HEK293T (cell line): ENCODE measurements around the gene RAB26.

Source experiments
- CTCF ChIA-PET: fragments of 350-600 bp; formaldehyde crosslinking; extraction: SDS; loops from one replicate; lab custom pipeline; 2021; ENCODE audit warnings: antibody characterized with exemption, inconsistent platforms; lab: Yijun Ruan, JAX
- POLR2A ChIA-PET: fragments of 350-600 bp; formaldehyde crosslinking; extraction: SDS; loops from one replicate; lab custom pipeline; 2020; ENCODE audit warnings: antibody characterized with exemption, inconsistent platforms; lab: Yijun Ruan, JAX
- DNase-seq: peaks from one replicate; pipeline ENCODE4 v3.0.0; 2012; ENCODE audit warnings: mixed read lengths; ENCODE audit errors: extremely low spot score
- ARNT ChIP-seq: fragments of 450-650 bp; IDR thresholded peaks from 2 replicates; pipeline ENCODE4 v1.6.1; 2017; ENCODE audit warnings: mild to moderate bottlenecking
- BHLHE40 ChIP-seq: fragments of 450-650 bp; IDR thresholded peaks from 2 replicates; pipeline ENCODE4 v1.6.1; 2016; ENCODE audit warnings: mild to moderate bottlenecking, moderate library complexity, borderline replicate concordance
- CTBP1 ChIP-seq: fragments of 450-650 bp; IDR thresholded peaks from 2 replicates; pipeline ENCODE4 v1.6.1; 2016; ENCODE audit warnings: borderline replicate concordance
- ELF4 ChIP-seq: fragments of 450-650 bp; IDR thresholded peaks from 2 replicates; pipeline ENCODE4 v1.6.1; 2017; ENCODE audit warnings: antibody characterized with exemption
- FOXA1 ChIP-seq: fragments of 450-650 bp; IDR thresholded peaks from 2 replicates; pipeline ENCODE4 v1.6.1; 2016; ENCODE audit warnings: mild to moderate bottlenecking
- FOXK2 ChIP-seq: fragments of 450-650 bp; IDR thresholded peaks from 2 replicates; pipeline ENCODE4 v1.6.1; 2016; ENCODE audit warnings: mild to moderate bottlenecking
- FOXM1 ChIP-seq: fragments of 450-650 bp; IDR thresholded peaks from 2 replicates; pipeline ENCODE4 v1.6.1; 2017; ENCODE audit warnings: mild to moderate bottlenecking, borderline replicate concordance
- HDGF ChIP-seq: fragments of 450-650 bp; IDR thresholded peaks from 2 replicates; pipeline ENCODE4 v1.6.1; 2017; ENCODE audit warnings: antibody characterized with exemption, borderline replicate concordance
- L3MBTL2 ChIP-seq: fragments of 450-650 bp; conservative IDR thresholded peaks from 2 replicates; pipeline ENCODE4 v1.6.1; 2016; ENCODE audit warnings: mild to moderate bottlenecking
- LEF1 ChIP-seq: fragments of 450-650 bp; IDR thresholded peaks from 2 replicates; pipeline ENCODE4 v1.6.1; 2017; ENCODE audit warnings: mild to moderate bottlenecking, borderline replicate concordance
- NFRKB ChIP-seq: fragments of 450-650 bp; IDR thresholded peaks from 2 replicates; pipeline ENCODE4 v1.6.1; 2016; ENCODE audit warnings: mild to moderate bottlenecking, moderate library complexity
- PKNOX1 ChIP-seq: fragments of 450-650 bp; IDR thresholded peaks from 2 replicates; pipeline ENCODE4 v1.6.1; 2016
- SP1 ChIP-seq: fragments of 450-650 bp; IDR thresholded peaks from 2 replicates; pipeline ENCODE4 v1.6.1; 2017
- SUZ12 ChIP-seq: fragments of 450-650 bp; IDR thresholded peaks from 2 replicates; pipeline ENCODE4 v1.6.1; 2016; ENCODE audit warnings: mild to moderate bottlenecking
- TARDBP ChIP-seq: fragments of 450-650 bp; IDR thresholded peaks from 2 replicates; pipeline ENCODE4 v1.6.1; 2016
- ZNF384 ChIP-seq: fragments of 450-650 bp; IDR thresholded peaks from 2 replicates; pipeline ENCODE4 v1.6.1; 2016

RAB26 gene

DNA sequence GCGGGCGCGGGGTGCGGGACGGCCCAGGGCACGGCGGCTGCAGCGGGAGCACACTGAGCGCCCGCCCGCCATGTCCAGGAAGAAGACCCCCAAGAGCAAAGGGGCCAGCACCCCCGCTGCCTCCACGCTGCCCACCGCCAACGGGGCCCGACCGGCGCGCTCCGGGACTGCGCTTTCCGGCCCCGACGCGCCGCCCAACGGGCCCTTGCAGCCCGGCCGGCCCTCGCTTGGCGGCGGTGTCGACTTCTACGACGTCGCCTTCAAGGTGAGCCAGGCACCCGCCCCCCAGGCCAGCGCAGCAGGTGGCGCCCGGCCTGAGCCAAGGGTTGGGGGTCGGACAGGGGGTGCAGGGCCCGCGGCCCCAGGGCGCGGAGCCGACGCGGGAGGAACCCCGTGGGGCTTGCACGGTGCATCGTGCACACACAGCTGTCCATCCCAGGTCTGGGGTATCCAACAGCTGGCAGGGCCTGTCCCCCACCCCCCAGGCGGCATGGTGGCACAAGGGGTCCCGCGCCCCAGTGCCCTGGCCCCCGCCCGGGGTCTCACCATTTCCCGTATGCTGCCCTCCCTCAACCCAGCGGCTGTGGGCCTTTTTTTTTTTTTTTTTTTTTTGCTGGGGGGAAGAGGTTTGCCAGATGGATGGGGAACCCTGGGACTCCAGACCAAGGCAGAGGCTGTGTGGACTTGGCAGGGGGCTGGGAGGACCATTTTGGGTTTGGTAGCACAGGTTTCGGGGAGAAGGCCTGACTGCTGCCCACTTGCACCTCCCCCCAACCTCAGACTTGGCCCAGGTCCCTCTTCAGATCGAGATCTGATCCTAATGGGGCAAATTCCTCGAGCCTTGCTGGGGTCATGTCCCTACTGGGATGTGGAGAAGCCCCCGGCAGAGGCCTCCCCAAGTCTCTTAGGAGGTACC is 547 bp downstream of the RAB26 start:
- DNase-seq = no peak
- CTCF ChIA-PET = interaction anchor here (0.5 kb wide), 1 partner anchor 8 kb away, joined by 3 read pairs; no protein-coding TSS in a partner anchor
- POLR2A ChIA-PET = no interaction called here
- TF ChIP-seq FOXM1 (no peak), SP1 (no peak), NFRKB (no peak), ARNT (no peak), FOXK2 (no peak), CTBP1 (no peak), L3MBTL2 (no peak), ELF4 (no peak), FOXA1 (no peak), SUZ12 (no peak), ZNF384 (no peak), HDGF (no peak), TARDBP (no peak), LEF1 (no peak), PKNOX1 (no peak), BHLHE40 (no peak)

DNA sequence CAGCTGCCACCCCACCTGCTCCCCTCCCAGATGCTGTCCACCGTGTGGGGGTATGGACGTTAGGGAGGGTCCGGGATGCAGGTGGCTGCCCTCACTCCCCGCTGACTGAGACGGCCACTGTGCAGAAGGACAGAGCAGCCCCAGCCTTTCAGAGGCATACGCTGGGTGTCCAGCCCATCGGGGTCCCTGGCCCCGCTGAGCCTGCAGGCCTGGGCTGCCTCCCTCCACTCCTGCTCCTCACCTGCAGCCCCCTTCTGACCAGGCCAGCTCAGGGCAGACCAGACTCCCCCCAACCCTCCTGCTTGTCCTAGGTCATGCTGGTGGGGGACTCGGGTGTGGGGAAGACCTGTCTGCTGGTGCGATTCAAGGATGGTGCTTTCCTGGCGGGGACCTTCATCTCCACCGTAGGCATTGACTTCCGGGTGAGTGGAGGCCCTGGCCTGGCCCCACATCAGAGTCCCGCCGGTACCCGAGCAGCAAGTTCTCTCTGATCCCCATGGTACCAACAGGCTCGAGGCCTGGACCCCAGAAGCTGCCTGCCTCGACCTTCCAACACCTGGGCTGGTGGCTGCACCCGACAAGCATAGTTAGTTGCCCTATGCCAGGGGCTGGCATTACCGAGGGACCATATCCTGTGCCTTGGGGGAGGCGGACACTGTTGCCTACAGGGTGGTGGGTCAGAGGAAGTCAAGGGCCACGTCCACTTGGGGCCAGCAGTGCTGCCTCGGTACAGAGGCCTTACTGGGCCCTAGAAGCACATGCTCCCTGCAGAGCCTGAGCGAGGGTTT is 1.4 kb downstream of the RAB26 start:
- ChIA-PET POLR2A (no interaction called here), CTCF (interaction anchor here (0.5 to 1.6 kb wide), 2 partner anchors 9 to 133 kb away, joined by 3 to 5 read pairs; no protein-coding TSS in a partner anchor)
- TF ChIP-seq BHLHE40 (no peak), CTBP1 (no peak), HDGF (no peak), LEF1 (no peak), TARDBP (no peak), ZNF384 (no peak), NFRKB (no peak), FOXA1 (no peak), FOXK2 (no peak), ELF4 (no peak), ARNT (no peak), L3MBTL2 (no peak), PKNOX1 (no peak)
- no peak for DNase-seq

GRCh38 chr16:2150418-2151187 is 2.2 kb downstream of the RAB26 start:
- no peak for TF ChIP-seq L3MBTL2
- TF ChIP-seq FOXA1 = no peak
- DNase-seq = no peak
- ChIA-PET POLR2A (interaction anchor here (0.7 to 1.2 kb wide), 3 partner anchors 26 to 186 kb away, joined by 3 to 4 read pairs (median 3); partner anchors contain the start of genes RPS2 and TBL3), CTCF (interaction anchor here (0.8 to 1.6 kb wide), 3 partner anchors 10 to 147 kb away, joined by 4 to 6 read pairs (median 5); no protein-coding TSS in a partner anchor)

GRCh38 chr16:2151188-2152091 is 3.0 kb downstream of the RAB26 start:
- no peak for DNase-seq
- POLR2A ChIA-PET = interaction anchor here (0.6 to 1.9 kb wide), 7 partner anchors 11 to 187 kb away, joined by 3 to 7 read pairs (median 3); partner anchors contain the start of genes ECI1, NTHL1, RPS2 and TBL3
- CTCF ChIA-PET = interaction anchor here (0.8 to 1.6 kb wide), 4 partner anchors 11 to 148 kb away, joined by 3 to 6 read pairs (median 4); no protein-coding TSS in a partner anchor
- no peak for TF ChIP-seq TARDBP
- no peak for TF ChIP-seq HDGF
- no peak for TF ChIP-seq ELF4
- no peak for TF ChIP-seq SP1
- no peak for TF ChIP-seq NFRKB
- TF ChIP-seq PKNOX1 = no peak
- no peak for TF ChIP-seq SUZ12
